NB4 (cell line): Measurements from ENCODE around the gene SEMA5B.

Experiments
- DNase-seq: peaks from one replicate; pipeline ENCODE4 v3.0.0; 2010; ENCODE audit warnings: low read depth
- H3K4me3 ChIP-seq: one replicate; pipeline ENCODE4 v1.5.1; 2011; ENCODE audit warnings: mild to moderate bottlenecking, low read depth, low read length, moderate library complexity
- MAX ChIP-seq: IDR thresholded peaks from 2 replicates; pipeline ENCODE4 v1.6.1; 2011; ENCODE audit warnings: low read depth, low read length
- MYC ChIP-seq: IDR thresholded peaks from 2 replicates; pipeline ENCODE4 v1.6.1; 2011; ENCODE audit warnings: low read depth, low read length
- POLR2A ChIP-seq: IDR thresholded peaks from 2 replicates; pipeline ENCODE4 v1.6.1; 2011; ENCODE audit warnings: mild to moderate bottlenecking; ENCODE audit not compliant: insufficient read length; ENCODE audit errors: extremely low read depth
- TF ChIP-seq, protein P1 (sequence below): IDR thresholded peaks from one replicate; pipeline ENCODE4 v1.5.1; 2012; ENCODE audit warnings: low read depth, low read length

The SEMA5B gene

GRCh38 chr3:122947738-122948137, 79.8 kb downstream of the SEMA5B start:
- TF ChIP-seq MYC (no peak), POLR2A (no peak), MAX (no peak)
- TF ChIP-seq, protein P1, sequence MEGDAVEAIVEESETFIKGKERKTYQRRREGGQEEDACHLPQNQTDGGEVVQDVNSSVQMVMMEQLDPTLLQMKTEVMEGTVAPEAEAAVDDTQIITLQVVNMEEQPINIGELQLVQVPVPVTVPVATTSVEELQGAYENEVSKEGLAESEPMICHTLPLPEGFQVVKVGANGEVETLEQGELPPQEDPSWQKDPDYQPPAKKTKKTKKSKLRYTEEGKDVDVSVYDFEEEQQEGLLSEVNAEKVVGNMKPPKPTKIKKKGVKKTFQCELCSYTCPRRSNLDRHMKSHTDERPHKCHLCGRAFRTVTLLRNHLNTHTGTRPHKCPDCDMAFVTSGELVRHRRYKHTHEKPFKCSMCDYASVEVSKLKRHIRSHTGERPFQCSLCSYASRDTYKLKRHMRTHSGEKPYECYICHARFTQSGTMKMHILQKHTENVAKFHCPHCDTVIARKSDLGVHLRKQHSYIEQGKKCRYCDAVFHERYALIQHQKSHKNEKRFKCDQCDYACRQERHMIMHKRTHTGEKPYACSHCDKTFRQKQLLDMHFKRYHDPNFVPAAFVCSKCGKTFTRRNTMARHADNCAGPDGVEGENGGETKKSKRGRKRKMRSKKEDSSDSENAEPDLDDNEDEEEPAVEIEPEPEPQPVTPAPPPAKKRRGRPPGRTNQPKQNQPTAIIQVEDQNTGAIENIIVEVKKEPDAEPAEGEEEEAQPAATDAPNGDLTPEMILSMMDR: no peak
- no peak for DNase-seq
- H3K4me3 ChIP-seq: no peak overlapping the region

- H3K4me3 ChIP-seq: no peak overlapping the region
- no peak for DNase-seq
- TF ChIP-seq, protein P1: no peak
- TF ChIP-seq MYC (no peak), POLR2A (no peak), MAX (no peak)
Measured at GRCh38 chr3:122947196-122947595, 80.4 kb downstream of the SEMA5B start.

DNA sequence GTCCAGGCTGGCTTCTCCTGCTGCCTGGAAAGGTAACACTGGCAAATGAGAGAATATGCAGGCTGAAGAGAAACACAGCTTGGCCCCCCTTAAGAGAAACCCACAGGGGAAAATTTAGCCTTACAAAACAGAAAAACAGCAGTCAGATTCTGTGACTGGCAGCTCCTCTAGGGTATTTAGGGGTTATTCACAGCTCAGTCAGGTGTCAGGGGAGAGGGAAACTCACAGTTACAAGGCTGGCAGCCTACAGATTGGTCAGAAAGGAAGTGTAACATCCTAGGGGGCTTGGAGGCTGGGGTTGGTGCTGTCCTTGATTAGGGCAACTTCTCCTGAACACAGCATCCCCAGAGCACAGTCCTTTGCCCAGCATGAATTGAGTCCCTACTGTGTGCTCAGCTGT, 81.4 kb downstream of the SEMA5B start:
- no peak overlapping the region for H3K4me3 ChIP-seq
- no peak for TF ChIP-seq MAX
- TF ChIP-seq, protein P1: no peak
- TF ChIP-seq POLR2A: no peak
- no peak for TF ChIP-seq MYC

DNA sequence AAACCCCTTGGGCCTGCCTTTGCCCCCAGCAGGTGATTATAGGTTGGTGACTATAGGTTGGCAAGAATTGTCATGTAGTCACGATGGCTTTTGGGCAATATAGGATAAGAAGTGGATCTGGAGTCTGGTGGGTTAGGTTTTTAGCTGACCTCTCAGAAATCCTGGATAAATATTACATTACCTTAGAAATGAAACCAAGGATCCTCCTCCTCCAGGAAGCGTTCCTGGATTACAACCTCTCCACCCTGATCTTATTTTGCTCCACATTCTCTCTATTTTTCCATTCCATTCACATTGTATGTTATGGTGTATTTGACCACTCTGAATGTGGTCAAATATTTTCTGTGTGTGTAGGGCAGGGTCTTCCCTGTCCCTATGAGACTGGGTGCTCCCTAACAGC, 82.3 kb downstream of the SEMA5B start:
- no peak overlapping the region for H3K4me3 ChIP-seq
- TF ChIP-seq, protein P1: no peak
- TF ChIP-seq POLR2A: no peak
- TF ChIP-seq MAX: no peak

More for the DNA sequence above, 81.4 kb downstream of the SEMA5B start:
- no peak for DNase-seq

DNA sequence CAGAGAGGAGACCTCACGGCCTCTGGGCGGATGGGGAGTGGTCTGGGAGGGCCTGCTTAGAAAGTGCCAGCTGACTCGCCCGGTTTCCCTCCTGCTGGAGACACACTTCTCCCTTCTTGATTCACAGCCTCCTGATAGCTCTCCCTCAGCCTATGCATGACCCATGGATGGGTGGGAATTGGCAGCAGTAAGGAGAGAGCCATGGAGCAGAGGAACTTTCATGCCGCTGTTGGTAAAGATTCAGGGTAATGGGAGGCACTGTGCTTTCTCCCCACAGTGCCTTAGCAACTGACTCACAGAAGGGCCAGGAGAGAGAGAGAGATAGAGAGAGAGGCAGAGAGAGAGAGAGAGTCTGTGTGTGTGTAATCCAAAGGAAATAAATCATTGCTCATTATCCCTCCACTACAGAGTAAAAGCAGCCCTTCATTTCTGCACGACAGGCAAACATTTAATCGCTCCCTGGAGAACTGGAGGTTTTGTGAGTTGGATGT, 82.8 kb downstream of the SEMA5B start:
- H3K4me3 ChIP-seq: no peak overlapping the region
- no peak for DNase-seq
- TF ChIP-seq MYC (no peak), POLR2A (no peak), MAX (no peak)
- TF ChIP-seq, protein P1: no peak

More for the DNA sequence above, 82.3 kb downstream of the SEMA5B start:
- no peak for DNase-seq

DNA sequence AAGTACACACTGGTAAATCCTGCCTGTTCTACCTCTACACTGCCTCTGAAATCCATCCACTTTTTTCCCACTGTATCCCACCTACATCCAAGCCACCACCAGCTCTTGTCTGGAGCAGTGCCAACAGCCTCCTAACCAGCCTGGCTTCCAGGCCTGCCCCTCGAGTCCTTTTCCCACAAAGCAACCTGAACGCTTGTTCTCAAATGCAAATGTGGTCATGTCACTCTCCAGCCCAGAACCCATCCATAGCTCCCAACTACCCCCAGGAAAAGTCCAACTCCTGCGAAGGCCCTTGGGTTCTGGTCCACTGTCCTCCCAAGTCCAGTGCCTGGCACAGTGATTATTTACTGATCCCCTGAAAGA, 83.8 kb downstream of the SEMA5B start:
- no peak overlapping the region for H3K4me3 ChIP-seq
- TF ChIP-seq MAX (no peak), POLR2A (no peak), MYC (no peak)
- TF ChIP-seq, protein P1: no peak
- DNase-seq: no peak
